ES-I3 (cell line): ENCODE data around the gene FOXJ1.
A peak's percentile ranks its signal among the peaks of the same experiment; 100 is the strongest.
"Not testable (repeated sequence)": the region's sequence is repeated elsewhere in the genome, so short reads cannot be mapped to it uniquely, and the experiment has no call there.

Source experiments
- H3K36me3 ChIP-seq: 2 replicates; pipeline ENCODE4 v1.6.1; 2013; ENCODE audit warnings: mild to moderate bottlenecking, low read length, control low read depth, moderate library complexity; ENCODE audit not compliant: insufficient read depth
- H3K4me1 ChIP-seq: 2 replicates; pipeline ENCODE4 v1.6.1; 2013; ENCODE audit warnings: mild to moderate bottlenecking, control low read depth, low read length; ENCODE audit not compliant: insufficient read depth
- H3K9ac ChIP-seq: 2 replicates; pipeline ENCODE4 v1.6.1; 2013; ENCODE audit warnings: low read depth, mild to moderate bottlenecking, low read length, moderate library complexity
- H3K9me3 ChIP-seq: 2 replicates; pipeline ENCODE4 v1.6.1; 2013; ENCODE audit warnings: mild to moderate bottlenecking, low read length, moderate library complexity; ENCODE audit not compliant: control insufficient read depth, insufficient read depth

Gene FOXJ1

GRCh38 chr17:76141212-76142038, at the start of gene FOXJ1:
FOXJ1 (minus strand) TSS chr17:76141245; CDS start chr17:76140395, 850 bp downstream.
- peaks cover 52% of the 10 kb centered on the region for H3K4me1 ChIP-seq
- H3K9ac ChIP-seq, result peak within 1 kb of the TSS; percentile 72
- no peaks in the 10 kb centered on the region for H3K9me3 ChIP-seq
- H3K36me3 ChIP-seq, result no peaks in the 10 kb centered on the region

GRCh38 chr17:76189741-76190140, 48.7 kb upstream of the FOXJ1 start:
- Histone ChIP-seq H3K9me3 (no peaks in the 10 kb centered on the region), H3K4me1 (peaks cover 18% of the 10 kb centered on the region), H3K9ac (no peak overlapping the region), H3K36me3 (no peaks in the 10 kb centered on the region)

GRCh38 chr17:76189247-76189646, 48.2 kb upstream of the FOXJ1 start:
- Histone ChIP-seq H3K4me1 (peaks cover 18% of the 10 kb centered on the region), H3K9ac (no peak overlapping the region), H3K36me3 (no peaks in the 10 kb centered on the region), H3K9me3 (no peaks in the 10 kb centered on the region)

GRCh38 chr17:76188213-76189016, 47.4 kb upstream of the FOXJ1 start:
- Histone ChIP-seq H3K4me1 (peaks cover 14% of the 10 kb centered on the region), H3K9ac (no peak overlapping the region), H3K36me3 (no peaks in the 10 kb centered on the region), H3K9me3 (no peaks in the 10 kb centered on the region)

GRCh38 chr17:76186774-76187173, 45.7 kb upstream of the FOXJ1 start:
- H3K9me3 ChIP-seq, H3K4me1 ChIP-seq, H3K36me3 ChIP-seq, H3K9ac ChIP-seq: not testable (repeated sequence)

GRCh38 chr17:76184290-76184689, 43.2 kb upstream of the FOXJ1 start:
- no peak overlapping the region for H3K9ac ChIP-seq

GRCh38 chr17:76182016-76182764, 41.1 kb upstream of the FOXJ1 start:
- no peak overlapping the region for H3K9ac ChIP-seq

More at GRCh38 chr17:76184290-76184689, 43.2 kb upstream of the FOXJ1 start:
- no peaks in the 10 kb centered on the region for H3K9me3 ChIP-seq
- 0 out of 2 replicates have a peak, but pooled peaks cover 2% of the 10 kb centered on the region for H3K4me1 ChIP-seq
- H3K36me3 ChIP-seq, result no peaks in the 10 kb centered on the region

GRCh38 chr17:76179496-76180467, 38.7 kb upstream of the FOXJ1 start:
- Histone ChIP-seq H3K9ac (no peak overlapping the region), H3K4me1 (peaks cover 2% of the 10 kb centered on the region; the same call in 1 of the 2 replicates), H3K9me3 (no peaks in the 10 kb centered on the region), H3K36me3 (no peaks in the 10 kb centered on the region)

More at GRCh38 chr17:76182016-76182764, 41.1 kb upstream of the FOXJ1 start:
- Histone ChIP-seq H3K4me1 (peaks cover 2% of the 10 kb centered on the region; the same call in 1 of the 2 replicates), H3K36me3 (no peaks in the 10 kb centered on the region), H3K9me3 (no peaks in the 10 kb centered on the region)

GRCh38 chr17:76178124-76178523, 37.1 kb upstream of the FOXJ1 start:
- Histone ChIP-seq H3K9ac (no peak overlapping the region), H3K9me3 (no peaks in the 10 kb centered on the region), H3K4me1 (peaks cover 2% of the 10 kb centered on the region; the same call in 1 of the 2 replicates), H3K36me3 (no peaks in the 10 kb centered on the region)

GRCh38 chr17:76176701-76177574, 35.9 kb upstream of the FOXJ1 start:
- peaks cover under 1% of the 10 kb centered on the region; the same call in 1 of the 2 replicates for H3K4me1 ChIP-seq
- H3K9ac ChIP-seq, result no peak overlapping the region
- H3K36me3 ChIP-seq, result no peaks in the 10 kb centered on the region
- no peaks in the 10 kb centered on the region for H3K9me3 ChIP-seq

GRCh38 chr17:76174037-76174436, 33.0 kb upstream of the FOXJ1 start:
- Histone ChIP-seq H3K36me3 (no peaks in the 10 kb centered on the region), H3K4me1 (no peaks in the 10 kb centered on the region; the same call in 1 of the 2 replicates), H3K9ac (no peak overlapping the region), H3K9me3 (no peaks in the 10 kb centered on the region)

GRCh38 chr17:76173474-76173873, 32.4 kb upstream of the FOXJ1 start:
- no peaks in the 10 kb centered on the region for H3K9me3 ChIP-seq
- no peak overlapping the region for H3K9ac ChIP-seq
- H3K4me1 ChIP-seq, result no peaks in the 10 kb centered on the region; the same call in 1 of the 2 replicates
- H3K36me3 ChIP-seq, result no peaks in the 10 kb centered on the region
